Hepatocyte (in vitro differentiated cells): ENCODE data around the gene ZNF664. TPM values are rescaled to one million over a fixed set of nuclear protein-coding genes. Genes with fewer than 3 reads are reported as not detected.

Experiments
- DNase-seq: peaks from one replicate; pipeline ENCODE4 v3.0.0-alpha.2; 2016; ENCODE audit warnings: low spot score
- H2AFZ ChIP-seq: fragments of 200-600 bp; sonication (generic); 2 replicates; pipeline ENCODE4 v1.6.0; 2016; ENCODE audit warnings: antibody characterized with exemption, mild to moderate bottlenecking
- H3K27ac ChIP-seq: fragments of 200-600 bp; sonication (generic); 2 replicates; pipeline ENCODE4 v1.5.1; 2016; ENCODE audit warnings: mild to moderate bottlenecking
- H3K27me3 ChIP-seq: fragments of 200-600 bp; sonication (generic); 2 replicates; pipeline ENCODE4 v1.6.1; 2016
- H3K36me3 ChIP-seq: fragments of 200-600 bp; sonication (generic); replicated peaks from 2 replicates; pipeline ENCODE4 v1.5.1; 2016; ENCODE audit warnings: low read depth; ENCODE audit not compliant: insufficient read depth
- H3K4me1 ChIP-seq: fragments of 200-600 bp; sonication (generic); 2 replicates; pipeline ENCODE4 v1.5.1; 2016; ENCODE audit warnings: mild to moderate bottlenecking, moderate library complexity; ENCODE audit not compliant: insufficient read depth
- H3K4me2 ChIP-seq: fragments of 200-600 bp; sonication (generic); 2 replicates; pipeline ENCODE4 v1.6.0; 2016
- H3K4me3 ChIP-seq: fragments of 200-600 bp; sonication (generic); 2 replicates; pipeline ENCODE4 v1.5.1; 2016; ENCODE audit warnings: mild to moderate bottlenecking
- H3K79me2 ChIP-seq: fragments of 200-600 bp; sonication (generic); 2 replicates; pipeline ENCODE4 v1.6.0; 2017; ENCODE audit warnings: mild to moderate bottlenecking
- H3K9me2 ChIP-seq: fragments of 200-600 bp; sonication (generic); replicated peaks from 2 replicates; pipeline ENCODE4 v1.6.0; 2017; ENCODE audit warnings: mild to moderate bottlenecking; ENCODE audit not compliant: insufficient read depth
- H3K9me3 ChIP-seq: fragments of 200-600 bp; sonication (generic); 2 replicates; pipeline ENCODE4 v1.5.1; 2016; ENCODE audit warnings: low read depth, mild to moderate bottlenecking
- H4K20me1 ChIP-seq: fragments of 200-600 bp; sonication (generic); 2 replicates; pipeline ENCODE4 v1.6.0; 2016; ENCODE audit warnings: mild to moderate bottlenecking; ENCODE audit not compliant: insufficient read depth, poor library complexity, severe bottlenecking
- EZH2 ChIP-seq: fragments of 200-600 bp; sonication (generic); IDR thresholded peaks from 2 replicates; pipeline ENCODE4 v1.6.1; 2016; ENCODE audit warnings: antibody characterized with exemption, mild to moderate bottlenecking, borderline replicate concordance
- EZH2phosphoT487 ChIP-seq: fragments of 200-600 bp; sonication (generic); IDR thresholded peaks from one replicate; pipeline ENCODE4 v1.6.1; 2018; ENCODE audit warnings: antibody characterized with exemption, mild to moderate bottlenecking, low read depth, moderate library complexity; ENCODE audit not compliant: unreplicated experiment, severe bottlenecking
- WGBS: methylation state at CpG from one replicate; pipeline ENCODE4 v1.1.6; 2016; ENCODE audit warnings: low lambda C conversion rate; ENCODE audit errors: missing lambda C conversion rate; 5-methylcytosine and 5-hydroxymethylcytosine counted together
- polyA plus RNA-seq: library from polyadenylated mRNA; unstranded; fragments of >200 nt; fragmentation: Nextera tagmentation; extraction: Ambion mirVana; gene quantifications from 2 replicates; pipeline ENCODE4 v1.2.1, GENCODE V29; 2016
- total RNA-seq: library from RNA; depleted of rRNA; stranded (reverse); fragments of >200 nt; gene quantifications from 2 replicates; pipeline ENCODE4 v1.2.3, GENCODE V29; 2014
- TF ChIP-seq, protein P1 (sequence below): fragments of 200-600 bp; sonication (generic); IDR thresholded peaks from 2 replicates; pipeline ENCODE4 v1.5.1; 2016; ENCODE audit warnings: antibody characterized with exemption, mild to moderate bottlenecking; ENCODE audit not compliant: poor library complexity

Gene ZNF664
- total and polyA plus RNA-seq, 2 experiments from 2014 or later: 17.6 to 80.4 TPM

DNA sequence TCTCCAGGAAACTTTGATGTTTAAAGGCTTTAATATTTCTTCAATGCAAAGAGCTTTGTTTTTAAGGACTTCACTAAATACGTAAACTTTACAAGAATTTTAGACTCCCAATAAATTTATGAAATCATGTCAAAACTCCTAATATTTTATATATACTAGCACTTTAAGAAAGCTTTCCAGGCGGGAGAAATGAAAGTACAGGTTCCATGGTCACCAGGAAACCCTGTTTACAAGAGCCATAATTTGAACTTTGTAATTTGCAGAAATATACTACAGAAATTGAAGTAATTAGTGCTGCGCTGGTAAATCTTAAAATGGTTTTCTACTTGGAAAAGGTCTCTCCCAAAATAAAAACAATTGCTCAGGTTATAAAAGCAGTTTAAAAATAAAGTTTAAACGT is 9.2 kb upstream of the ZNF664 start:
- H3K4me1 ChIP-seq: peaks cover 4% of the 10 kb centered on the region
- no peak overlapping the region for H3K4me2 ChIP-seq
- DNase-seq: no peak
- no peak overlapping the region for H3K4me3 ChIP-seq
- no peak overlapping the region for H3K27ac ChIP-seq
- 84% methylated on average over 4 of the region's 4 CpGs for WGBS
- H3K27me3 ChIP-seq: no peaks in the 10 kb centered on the region
- H3K9me2 ChIP-seq: no peaks in the 10 kb centered on the region
- no peaks in the 10 kb centered on the region for H3K9me3 ChIP-seq
- no peak for TF ChIP-seq EZH2phosphoT487
- TF ChIP-seq EZH2: no peak
- TF ChIP-seq, protein P1, sequence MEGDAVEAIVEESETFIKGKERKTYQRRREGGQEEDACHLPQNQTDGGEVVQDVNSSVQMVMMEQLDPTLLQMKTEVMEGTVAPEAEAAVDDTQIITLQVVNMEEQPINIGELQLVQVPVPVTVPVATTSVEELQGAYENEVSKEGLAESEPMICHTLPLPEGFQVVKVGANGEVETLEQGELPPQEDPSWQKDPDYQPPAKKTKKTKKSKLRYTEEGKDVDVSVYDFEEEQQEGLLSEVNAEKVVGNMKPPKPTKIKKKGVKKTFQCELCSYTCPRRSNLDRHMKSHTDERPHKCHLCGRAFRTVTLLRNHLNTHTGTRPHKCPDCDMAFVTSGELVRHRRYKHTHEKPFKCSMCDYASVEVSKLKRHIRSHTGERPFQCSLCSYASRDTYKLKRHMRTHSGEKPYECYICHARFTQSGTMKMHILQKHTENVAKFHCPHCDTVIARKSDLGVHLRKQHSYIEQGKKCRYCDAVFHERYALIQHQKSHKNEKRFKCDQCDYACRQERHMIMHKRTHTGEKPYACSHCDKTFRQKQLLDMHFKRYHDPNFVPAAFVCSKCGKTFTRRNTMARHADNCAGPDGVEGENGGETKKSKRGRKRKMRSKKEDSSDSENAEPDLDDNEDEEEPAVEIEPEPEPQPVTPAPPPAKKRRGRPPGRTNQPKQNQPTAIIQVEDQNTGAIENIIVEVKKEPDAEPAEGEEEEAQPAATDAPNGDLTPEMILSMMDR: no peak
- no peak overlapping the region for H2AFZ ChIP-seq
- H3K79me2 ChIP-seq: peaks cover 64% of the 10 kb centered on the region
- no peaks in the 10 kb centered on the region for H3K36me3 ChIP-seq
- no peaks in the 10 kb centered on the region for H4K20me1 ChIP-seq

DNA sequence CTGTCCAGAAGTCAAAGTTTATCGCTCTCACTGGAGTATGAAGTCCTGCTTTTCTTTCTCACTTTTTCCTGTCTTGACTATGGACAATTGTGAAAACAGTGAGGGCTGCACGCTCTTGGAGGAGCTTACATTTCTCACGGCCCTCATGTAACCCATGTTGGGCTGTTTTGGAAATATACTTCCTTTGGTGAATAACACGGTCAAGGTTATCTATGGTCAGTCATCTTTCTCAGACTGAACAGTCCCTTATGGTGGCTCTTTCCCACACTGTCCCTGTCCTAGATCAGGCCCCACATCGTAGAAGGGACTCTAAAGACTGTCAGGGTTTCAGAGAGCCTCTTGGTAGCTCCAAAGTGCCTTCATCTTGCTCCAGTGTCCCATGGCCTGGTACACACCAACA is 7.6 kb upstream of the ZNF664 start:
- peaks cover 76% of the 10 kb centered on the region for H3K79me2 ChIP-seq

DNA sequence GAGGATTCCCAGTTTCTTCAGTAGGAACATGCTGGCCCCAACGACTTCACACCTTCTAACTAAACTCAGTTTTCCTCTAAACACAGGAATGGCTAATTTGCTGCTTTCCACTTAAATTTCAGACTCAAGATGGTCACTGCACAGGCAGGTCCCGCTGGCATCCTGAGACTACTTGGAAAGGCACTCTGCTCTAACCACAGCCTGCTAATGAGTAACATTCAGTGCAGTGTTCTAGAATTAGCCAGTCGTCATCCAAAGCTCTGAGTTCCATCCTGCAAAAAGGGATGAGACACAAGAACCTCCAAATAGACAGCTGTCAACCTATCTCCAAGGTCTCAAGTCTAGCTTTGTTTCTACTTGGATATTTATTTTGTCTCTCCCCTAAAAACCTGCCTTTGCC is 6.4 kb upstream of the ZNF664 start:
- H3K36me3 ChIP-seq: no peaks in the 10 kb centered on the region
- H4K20me1 ChIP-seq: peaks cover 8% of the 10 kb centered on the region
- DNase-seq: no peak
- H2AFZ ChIP-seq: no peak overlapping the region
- no peak overlapping the region for H3K27ac ChIP-seq
- H3K9me2 ChIP-seq: no peaks in the 10 kb centered on the region
- 88% methylated on average over 3 of the region's 3 CpGs for WGBS
- no peak overlapping the region for H3K4me3 ChIP-seq
- no peaks in the 10 kb centered on the region for H3K27me3 ChIP-seq
- H3K79me2 ChIP-seq: peaks cover 78% of the 10 kb centered on the region
- no peak overlapping the region for H3K4me2 ChIP-seq
- no peaks in the 10 kb centered on the region for H3K9me3 ChIP-seq
- no peak for TF ChIP-seq EZH2
- TF ChIP-seq, protein P1: no peak
- TF ChIP-seq EZH2phosphoT487: no peak
- peaks cover 4% of the 10 kb centered on the region for H3K4me1 ChIP-seq

More for the DNA sequence above, 7.6 kb upstream of the ZNF664 start:
- H3K27ac ChIP-seq: no peak overlapping the region
- no peak for DNase-seq
- WGBS: 75% methylated on average over 5 of the region's 5 CpGs
- no peaks in the 10 kb centered on the region for H3K27me3 ChIP-seq
- no peaks in the 10 kb centered on the region for H3K9me2 ChIP-seq
- no peak overlapping the region for H3K4me2 ChIP-seq
- peaks cover 4% of the 10 kb centered on the region for H3K4me1 ChIP-seq
- H4K20me1 ChIP-seq: peaks cover 8% of the 10 kb centered on the region
- no peaks in the 10 kb centered on the region for H3K36me3 ChIP-seq
- H3K4me3 ChIP-seq: no peak overlapping the region
- no peak overlapping the region for H2AFZ ChIP-seq
- no peaks in the 10 kb centered on the region for H3K9me3 ChIP-seq
- TF ChIP-seq, protein P1: no peak
- TF ChIP-seq EZH2phosphoT487: no peak
- no peak for TF ChIP-seq EZH2

DNA sequence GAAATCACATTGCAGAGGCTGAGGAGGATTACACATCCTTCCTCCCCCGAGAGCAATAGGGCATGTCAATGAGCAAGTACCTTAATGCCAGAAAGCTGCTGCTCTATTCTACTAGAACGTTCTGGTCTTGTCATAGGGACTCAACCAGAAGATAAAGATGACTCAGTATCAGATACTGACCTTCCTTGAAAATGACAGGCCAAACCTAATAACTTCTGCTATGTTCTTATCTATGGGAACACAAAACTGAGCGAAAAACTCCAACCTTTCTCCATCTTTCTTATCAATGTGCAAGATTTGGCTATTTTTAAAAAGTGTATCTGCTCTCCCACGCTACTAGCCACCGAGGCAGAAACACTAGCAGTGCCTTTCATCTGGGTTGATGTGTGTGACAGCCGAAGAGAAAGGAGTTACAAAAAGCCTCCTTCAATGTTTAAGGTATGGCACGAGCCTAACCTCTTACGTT is 5.9 kb upstream of the ZNF664 start:
- 85% methylated on average over 8 of the region's 8 CpGs for WGBS
- H3K36me3 ChIP-seq: no peaks in the 10 kb centered on the region
- H3K4me1 ChIP-seq: peaks cover 4% of the 10 kb centered on the region
- no peak overlapping the region for H2AFZ ChIP-seq
- H3K4me2 ChIP-seq: no peak overlapping the region
- no peak overlapping the region for H3K4me3 ChIP-seq
- DNase-seq: no peak
- H3K9me3 ChIP-seq: no peaks in the 10 kb centered on the region
- peaks cover 80% of the 10 kb centered on the region for H3K79me2 ChIP-seq
- H3K27ac ChIP-seq: no peak overlapping the region
- TF ChIP-seq, protein P1: no peak
- TF ChIP-seq EZH2 (no peak), EZH2phosphoT487 (no peak)
- no peaks in the 10 kb centered on the region for H3K9me2 ChIP-seq
- no peaks in the 10 kb centered on the region for H3K27me3 ChIP-seq
- H4K20me1 ChIP-seq: peaks cover 8% of the 10 kb centered on the region
